KMS-11 (cell line): ENCODE results near the gene LIX1.

Source experiments
- H2AFZ ChIP-seq: fragments of 200-600 bp; sonication (generic); 2 replicates; pipeline ENCODE4 v1.6.1; 2016; ENCODE audit warnings: antibody characterized with exemption, mixed run types, low read depth
- H3K27ac ChIP-seq: fragments of 200-600 bp; sonication (generic); 2 replicates; pipeline ENCODE4 v1.6.1; 2016; ENCODE audit warnings: mild to moderate bottlenecking, mixed run types
- H3K27me3 ChIP-seq: fragments of 200-600 bp; sonication (generic); 2 replicates; pipeline ENCODE4 v1.6.1; 2017; ENCODE audit warnings: mild to moderate bottlenecking, low read depth, mixed run types, moderate library complexity; ENCODE audit not compliant: insufficient read depth
- H3K36me3 ChIP-seq: fragments of 200-600 bp; sonication (generic); 2 replicates; pipeline ENCODE4 v1.6.1; 2017; ENCODE audit warnings: mild to moderate bottlenecking, mixed run types; ENCODE audit not compliant: insufficient read depth
- H3K4me1 ChIP-seq: fragments of 200-600 bp; sonication (generic); 2 replicates; pipeline ENCODE4 v1.6.1; 2016; ENCODE audit warnings: mild to moderate bottlenecking, low read depth, mixed run types; ENCODE audit not compliant: poor library complexity, severe bottlenecking
- H3K4me2 ChIP-seq: fragments of 200-600 bp; sonication (generic); 2 replicates; pipeline ENCODE4 v1.7.0; 2016; ENCODE audit warnings: mild to moderate bottlenecking, mixed run types
- H3K4me3 ChIP-seq: fragments of 200-600 bp; sonication (generic); IDR thresholded peaks from 2 replicates; pipeline ENCODE4 v1.6.1; 2017; ENCODE audit warnings: low read depth, low read length, mixed read lengths; ENCODE audit not compliant: insufficient read depth
- H3K79me2 ChIP-seq: fragments of 200-600 bp; sonication (generic); 2 replicates; pipeline ENCODE4 v1.6.1; 2016; ENCODE audit warnings: low read depth, mixed run types; ENCODE audit not compliant: insufficient read depth
- H3K9ac ChIP-seq: fragments of 200-600 bp; sonication (generic); 2 replicates; pipeline ENCODE4 v1.6.1; 2016; ENCODE audit warnings: mild to moderate bottlenecking, mixed run types
- H4K20me1 ChIP-seq: fragments of 200-600 bp; sonication (generic); 2 replicates; pipeline ENCODE4 v1.6.1; 2016; ENCODE audit warnings: mild to moderate bottlenecking, mixed run types; ENCODE audit not compliant: insufficient read depth
- CTCF ChIP-seq: fragments of 200-600 bp; sonication (generic); conservative IDR thresholded peaks from 2 replicates; pipeline ENCODE4 v1.6.1; 2017; ENCODE audit warnings: low read depth, mild to moderate bottlenecking, antibody characterized with exemption, low read length, moderate library complexity, mixed read lengths

Gene LIX1

GRCh38 chr5:97164846-97165245, 22.4 kb upstream of the LIX1 start:
- TF ChIP-seq CTCF = no peak
- no peak overlapping the region for H3K27ac ChIP-seq
- no peaks in the 10 kb centered on the region for H3K36me3 ChIP-seq
- no peak overlapping the region for H3K4me2 ChIP-seq
- H3K4me1 ChIP-seq = peaks cover 41% of the 10 kb centered on the region
- H3K9ac ChIP-seq = no peak overlapping the region
- H3K27me3 ChIP-seq = no peaks in the 10 kb centered on the region
- H4K20me1 ChIP-seq = 0 out of 2 replicates have a peak, but pooled peaks cover 3% of the 10 kb centered on the region
- no peak overlapping the region for H3K4me3 ChIP-seq
- no peaks in the 10 kb centered on the region; the same call in 1 of the 2 replicates for H3K79me2 ChIP-seq
- no peak overlapping the region for H2AFZ ChIP-seq

GRCh38 chr5:97163790-97164285, 21.4 kb upstream of the LIX1 start:
- Histone ChIP-seq H3K27ac (no peak overlapping the region), H3K4me3 (no peak overlapping the region), H3K4me1 (peaks cover 36% of the 10 kb centered on the region), H3K36me3 (no peaks in the 10 kb centered on the region), H3K9ac (no peak overlapping the region), H2AFZ (no peak overlapping the region), H3K79me2 (no peaks in the 10 kb centered on the region; the same call in 1 of the 2 replicates), H3K4me2 (no peak overlapping the region), H4K20me1 (0 out of 2 replicates have a peak, but pooled peaks cover 3% of the 10 kb centered on the region), H3K27me3 (no peaks in the 10 kb centered on the region)
- no peak for TF ChIP-seq CTCF

GRCh38 chr5:97163360-97163764, 21.0 kb upstream of the LIX1 start:
- H3K9ac ChIP-seq = no peak overlapping the region
- H2AFZ ChIP-seq = no peak overlapping the region
- H3K4me2 ChIP-seq = no peak overlapping the region
- peaks cover 31% of the 10 kb centered on the region for H3K4me1 ChIP-seq
- 0 out of 2 replicates have a peak, but pooled peaks cover 3% of the 10 kb centered on the region for H4K20me1 ChIP-seq
- no peaks in the 10 kb centered on the region for H3K36me3 ChIP-seq
- H3K79me2 ChIP-seq = no peaks in the 10 kb centered on the region; the same call in 1 of the 2 replicates
- no peak overlapping the region for H3K27ac ChIP-seq
- no peaks in the 10 kb centered on the region for H3K27me3 ChIP-seq
- no peak overlapping the region for H3K4me3 ChIP-seq
- TF ChIP-seq CTCF = peak; percentile 93

GRCh38 chr5:97162045-97162444, 19.6 kb upstream of the LIX1 start:
- peak; percentile 95 for TF ChIP-seq CTCF
- Histone ChIP-seq H3K4me1 (peaks cover 18% of the 10 kb centered on the region), H3K79me2 (no peaks in the 10 kb centered on the region; the same call in 1 of the 2 replicates), H3K4me2 (no peak overlapping the region), H3K36me3 (no peaks in the 10 kb centered on the region), H3K4me3 (no peak overlapping the region), H3K27ac (no peak overlapping the region), H4K20me1 (0 out of 2 replicates have a peak, but pooled peaks cover 3% of the 10 kb centered on the region), H2AFZ (no peak overlapping the region), H3K27me3 (no peaks in the 10 kb centered on the region), H3K9ac (no peak overlapping the region)
